Measurements from ENCODE around the gene RFPL3. TPM values are rescaled to one million over a fixed set of nuclear protein-coding genes. Genes with fewer than 3 reads are reported as not detected.

Gene RFPL3
- total RNA-seq, 6 experiments from 2014 or later, result not detected

GRCh38 chr22:32401486-32401885 is 43.8 kb downstream of the RFPL3 start:
- no peak overlapping the region for H3K27ac ChIP-seq
- peaks cover 0 to 4% (median 0%) of the 10 kb centered on the region in 4 donors for H3K4me1 ChIP-seq
- H3K36me3 ChIP-seq, result peaks cover 10 to 93% (median 45%) of the 10 kb centered on the region in 4 donors
- H3K9me3 ChIP-seq, result no peaks in the 10 kb centered on the region
- intact Hi-C loops (cut with DNase I), result no loop called here
- H3K27me3 ChIP-seq, result no peaks in the 10 kb centered on the region
- TF ChIP-seq CTCF (IDR thresholded peaks at IDR 0.05) (no peak), POLR2A (IDR thresholded peaks at IDR 0.05) (no peak)
- no peak for DNase-seq
- WGBS (ENCODE audit: insufficient coverage, low coverage, low lambda C conversion rate, missing lambda C conversion rate), result 67% methylated on average over 4 of the region's 4 CpGs
- ATAC-seq, result no peak
- no peak overlapping the region for H3K4me3 ChIP-seq

- no peak for ATAC-seq
- no peak for DNase-seq
- no peak for TF ChIP-seq POLR2A (IDR thresholded peaks at IDR 0.05)
- TF ChIP-seq CTCF (IDR thresholded peaks at IDR 0.05), result no peak
Observed at GRCh38 chr22:32404021-32404420, 46.4 kb downstream of the RFPL3 start.

GRCh38 chr22:32407312-32407711 is 49.6 kb downstream of the RFPL3 start:
- peaks cover 0 to 19% (median 8%) of the 10 kb centered on the region in 4 donors for H3K4me1 ChIP-seq
- no peak for TF ChIP-seq POLR2A (IDR thresholded peaks at IDR 0.05)
- no peak for TF ChIP-seq CTCF (IDR thresholded peaks at IDR 0.05)
- DNase-seq (no peak), ATAC-seq (peak in 1 of 4 donors; percentile 11)
- intact Hi-C loops (cut with DNase I), result no loop called here
- no peaks in the 10 kb centered on the region for H3K9me3 ChIP-seq
- H3K36me3 ChIP-seq, result peaks cover 0 to 52% (median 17%) of the 10 kb centered on the region in 4 donors
- H3K4me3 ChIP-seq, result no peak overlapping the region
- WGBS (ENCODE audit: insufficient coverage, low coverage, low lambda C conversion rate, missing lambda C conversion rate), result 80% methylated on average over 3 of the region's 3 CpGs
- H3K27me3 ChIP-seq, result no peaks in the 10 kb centered on the region
- H3K27ac ChIP-seq, result no peak overlapping the region

More at GRCh38 chr22:32404021-32404420, 46.4 kb downstream of the RFPL3 start:
- Histone ChIP-seq H3K27me3 (no peaks in the 10 kb centered on the region), H3K9me3 (no peaks in the 10 kb centered on the region), H3K27ac (no peak overlapping the region), H3K36me3 (peaks cover 7 to 85% (median 35%) of the 10 kb centered on the region in 4 donors), H3K4me1 (peaks cover 0 to 1% (median 0%) of the 10 kb centered on the region in 4 donors), H3K4me3 (no peak overlapping the region)
- 93% methylated on average over 2 of the region's 2 CpGs for WGBS (ENCODE audit: insufficient coverage, low coverage, low lambda C conversion rate, missing lambda C conversion rate)
- intact Hi-C loops (cut with DNase I), result no loop called here

GRCh38 chr22:32407936-32408335 is 50.3 kb downstream of the RFPL3 start:
- H3K9me3 ChIP-seq, result no peaks in the 10 kb centered on the region
- H3K27ac ChIP-seq, result no peak overlapping the region
- H3K4me3 ChIP-seq, result no peak overlapping the region
- H3K36me3 ChIP-seq, result peaks cover 0 to 46% (median 17%) of the 10 kb centered on the region in 4 donors
- no peaks in the 10 kb centered on the region for H3K27me3 ChIP-seq
- 33% methylated on average over 2 of the region's 2 CpGs for WGBS (ENCODE audit: insufficient coverage, low coverage, low lambda C conversion rate, missing lambda C conversion rate)
- TF ChIP-seq POLR2A (IDR thresholded peaks at IDR 0.05) (no peak), CTCF (IDR thresholded peaks at IDR 0.05) (no peak)
- peak in 1 of 4 donors; percentile 31 for ATAC-seq
- DNase-seq, result no peak
- peaks cover 0 to 25% (median 8%) of the 10 kb centered on the region in 4 donors for H3K4me1 ChIP-seq
- intact Hi-C loops (cut with DNase I), result no loop called here

- Histone ChIP-seq H3K4me1 (peaks cover 0 to 26% (median 8%) of the 10 kb centered on the region in 4 donors), H3K4me3 (no peak overlapping the region), H3K27me3 (no peaks in the 10 kb centered on the region), H3K27ac (no peak overlapping the region), H3K9me3 (no peaks in the 10 kb centered on the region), H3K36me3 (peaks cover 0 to 31% (median 12%) of the 10 kb centered on the region in 4 donors)
- TF ChIP-seq POLR2A (IDR thresholded peaks at IDR 0.05), result no peak
- no peak for TF ChIP-seq CTCF (IDR thresholded peaks at IDR 0.05)
- no peak for DNase-seq
- no peak for ATAC-seq
- 91% methylated on average over 8 of the region's 9 CpGs for WGBS (ENCODE audit: insufficient coverage, low coverage, low lambda C conversion rate, missing lambda C conversion rate)
- intact Hi-C loops (cut with DNase I), result no loop called here
Observed at GRCh38 chr22:32409977-32410376, 52.3 kb downstream of the RFPL3 start.

Data from right lobe of liver (tissue), 6 donors.